LNCAP (cell line): ENCODE measurements around the gene PPP1R13L.

Source experiments
- CTCF ChIP-seq: fragments of 450-650 bp; IDR thresholded peaks from 2 replicates; pipeline ENCODE4 v1.5.1; 2017; ENCODE audit warnings: mild to moderate bottlenecking

Gene PPP1R13L

GRCh38 chr19:45400192-45400591 is 4.7 kb downstream of the PPP1R13L start:
- TF ChIP-seq CTCF, result no peak

GRCh38 chr19:45395821-45396617 is 8.8 kb downstream of the PPP1R13L start:
- no peak for TF ChIP-seq CTCF

GRCh38 chr19:45391871-45392665 is 12.8 kb downstream of the PPP1R13L start:
- TF ChIP-seq CTCF, result no peak

- no peak for TF ChIP-seq CTCF
These were observed 13.5 kb downstream of the PPP1R13L start for GRCh38 chr19:45391346-45391745.

GRCh38 chr19:45385392-45386221 is 19.3 kb downstream of the PPP1R13L start:
- no peak for TF ChIP-seq CTCF

- no peak for TF ChIP-seq CTCF
These were observed 22.4 kb downstream of the PPP1R13L start for GRCh38 chr19:45382426-45382825.

GRCh38 chr19:45380107-45380506 is 24.8 kb downstream of the PPP1R13L start:
- TF ChIP-seq CTCF, result no peak
